ENCODE measurements around the gene TBC1D3G. TPM values are rescaled to one million over a fixed set of nuclear protein-coding genes. Genes with fewer than 3 reads are reported as not detected.
"Not testable (repeated sequence)": the region's sequence is repeated elsewhere in the genome, so short reads cannot be mapped to it uniquely, and the experiment has no call there.

The TBC1D3G gene
- not detected for total RNA-seq
- long read RNA-seq, partial matches to known transcripts = 0 of 1 reads
- long read RNA-seq, other reads (novel, unspliced or antisense) = 1 of 1 reads

DNA sequence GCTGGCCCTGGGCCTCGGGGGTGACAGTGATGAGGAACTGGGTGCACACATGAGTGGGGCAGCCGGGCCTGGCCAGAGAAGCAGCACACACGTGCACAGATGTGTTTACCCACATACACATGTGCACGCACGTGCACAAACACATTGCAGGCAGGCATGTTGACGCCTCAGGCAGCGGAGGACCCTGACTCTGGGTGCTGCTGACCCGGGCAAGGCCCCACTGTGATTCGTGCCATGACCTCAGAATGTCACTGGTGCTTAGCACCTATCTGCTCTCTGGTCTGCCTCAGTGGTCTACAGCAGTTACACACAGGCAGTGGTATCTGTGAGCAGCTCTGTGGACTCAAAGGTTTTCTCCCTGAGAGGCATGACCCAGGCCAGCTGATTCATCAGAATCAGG is at the start of gene TBC1D3G:
TSS of gene TBC1D3G (plus strand) at position 301 of the 400 bp plus-strand sequence. CDS start 1,528 bp downstream, outside the sequence.
- DNase-seq = not testable (repeated sequence)

DNA sequence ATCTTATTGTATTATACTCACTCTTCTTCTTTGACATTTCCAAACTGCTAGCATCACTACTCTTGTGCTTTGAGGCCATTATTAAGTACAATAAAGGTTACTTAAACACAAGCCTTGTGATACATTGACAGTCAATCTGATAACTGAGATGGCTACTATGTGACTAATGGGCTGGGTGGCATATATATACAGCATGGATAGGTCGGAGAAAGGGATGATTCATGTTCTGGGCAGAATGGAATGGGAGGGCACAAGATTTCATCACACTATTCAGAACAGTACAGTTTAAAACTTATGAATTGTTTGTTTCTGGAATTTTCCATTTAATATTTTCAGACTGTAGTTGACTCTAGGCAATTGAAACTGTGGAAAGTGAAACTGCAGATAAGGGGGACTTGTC is 40.4 kb upstream of the TBC1D3G start:
- H3K27ac ChIP-seq (replicated peaks); intact Hi-C loops (cut with micrococcal nuclease); H3K9me3 ChIP-seq (replicated peaks); H3K36me3 ChIP-seq; H3K4me1 ChIP-seq; H3K27me3 ChIP-seq (ENCODE audit: low read depth); H3K4me3 ChIP-seq; DNase-seq: not testable (repeated sequence)

More for the DNA sequence above, at the start of gene TBC1D3G:
- H3K27me3 ChIP-seq (ENCODE audit: low read depth); H3K9me3 ChIP-seq (replicated peaks); H3K4me1 ChIP-seq; H3K36me3 ChIP-seq; H3K4me3 ChIP-seq; H3K27ac ChIP-seq (replicated peaks); intact Hi-C loops (cut with micrococcal nuclease): not testable (repeated sequence)

DNA sequence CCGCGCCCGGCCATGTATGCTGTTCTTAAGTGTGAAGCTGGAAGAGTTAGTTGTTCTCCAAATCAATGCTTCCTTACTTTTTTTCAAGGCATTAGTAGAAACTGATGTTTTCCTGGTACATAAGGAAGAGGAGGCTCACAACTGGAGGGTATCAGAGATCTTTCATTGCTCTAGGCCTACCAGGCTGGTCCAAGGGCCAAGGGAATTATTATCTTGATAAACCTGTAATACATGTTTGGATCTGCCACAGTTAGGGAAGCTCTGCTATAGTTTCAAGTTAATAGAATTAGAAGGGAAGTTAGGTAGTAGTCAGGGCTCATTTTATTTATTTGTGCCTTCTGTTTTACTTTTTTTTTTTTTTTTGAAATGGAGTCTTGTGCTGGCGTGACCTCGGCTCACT is 39.5 kb upstream of the TBC1D3G start:
- DNase-seq; intact Hi-C loops (cut with micrococcal nuclease); H3K9me3 ChIP-seq (replicated peaks); H3K27ac ChIP-seq (replicated peaks); H3K27me3 ChIP-seq (ENCODE audit: low read depth); H3K4me3 ChIP-seq; H3K4me1 ChIP-seq; H3K36me3 ChIP-seq: not testable (repeated sequence)

DNA sequence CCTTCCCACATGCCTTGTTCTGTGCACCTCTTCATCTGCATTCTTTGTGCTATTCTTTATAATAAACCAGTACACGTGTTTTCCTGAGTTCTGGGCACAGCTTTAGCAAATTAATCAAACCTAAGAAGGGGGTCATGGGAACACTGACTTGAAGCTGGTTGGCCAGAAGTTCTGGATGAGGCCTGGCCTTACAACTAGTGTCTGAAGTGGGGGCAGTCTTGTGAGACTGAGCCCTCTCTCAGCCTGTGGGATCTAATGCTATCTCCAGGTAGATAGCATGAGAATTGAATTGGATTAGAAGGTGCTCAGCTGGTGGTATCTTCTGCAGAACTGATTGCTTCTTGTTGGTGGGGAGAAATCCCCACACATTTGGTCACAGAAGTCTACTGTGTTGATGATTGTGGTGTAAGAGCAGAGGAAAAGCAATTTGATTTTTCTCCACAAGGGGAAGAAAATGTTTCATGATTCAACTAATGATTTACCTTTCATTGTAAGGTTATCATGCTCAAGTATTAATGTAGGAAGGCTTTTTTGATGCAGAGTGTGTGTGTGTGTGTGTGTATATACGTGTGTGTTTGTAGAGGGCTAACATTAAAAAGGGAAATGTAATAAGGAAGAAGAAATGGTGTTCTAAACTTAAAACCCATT is 33.6 kb upstream of the TBC1D3G start:
- H3K27me3 ChIP-seq (ENCODE audit: low read depth); H3K4me1 ChIP-seq; H3K9me3 ChIP-seq (replicated peaks); H3K36me3 ChIP-seq; H3K4me3 ChIP-seq; H3K27ac ChIP-seq (replicated peaks); DNase-seq; intact Hi-C loops (cut with micrococcal nuclease): not testable (repeated sequence)

DNA sequence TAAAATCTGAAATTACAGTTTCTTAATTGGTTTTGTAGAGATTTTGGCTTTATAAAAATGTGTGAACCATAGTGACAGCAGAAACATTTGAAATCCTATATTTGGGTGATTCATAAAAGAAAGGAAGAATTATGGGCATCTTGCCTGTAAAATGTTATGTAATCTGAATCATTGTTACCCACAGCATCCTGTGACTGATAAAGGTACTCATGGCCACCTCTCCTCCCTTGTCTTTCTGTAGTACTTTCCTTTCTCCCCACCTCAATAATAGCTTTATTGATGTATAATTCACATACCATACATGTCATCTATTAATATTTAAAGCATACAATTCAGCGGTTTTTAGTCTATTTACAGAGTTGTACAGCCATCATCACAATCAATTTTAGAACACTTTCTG is 28.5 kb upstream of the TBC1D3G start:
- not testable (repeated sequence) for H3K9me3 ChIP-seq (replicated peaks); DNase-seq; H3K4me1 ChIP-seq

DNA sequence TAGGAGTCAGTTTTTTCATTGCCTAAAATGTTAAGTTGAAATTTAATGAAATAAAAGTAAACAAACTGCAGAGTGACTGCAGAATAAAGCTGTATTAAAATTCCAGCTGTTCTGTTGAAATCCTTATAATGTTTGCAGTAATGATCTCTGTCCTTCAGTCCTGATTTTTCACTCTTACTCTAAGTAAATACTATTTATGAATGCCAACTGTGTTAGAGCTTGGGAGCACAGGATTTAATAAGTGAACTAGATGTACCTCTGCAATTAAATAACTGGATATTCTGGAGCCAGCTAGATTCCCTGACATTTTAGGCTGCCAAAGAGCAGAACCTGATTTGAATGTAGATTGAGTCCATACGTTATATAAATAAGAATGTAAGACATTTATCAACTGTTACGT is 7.9 kb upstream of the TBC1D3G start:
- intact Hi-C loops (cut with micrococcal nuclease); H3K9me3 ChIP-seq (replicated peaks); H3K27me3 ChIP-seq (ENCODE audit: low read depth); DNase-seq; H3K36me3 ChIP-seq; H3K4me3 ChIP-seq; H3K27ac ChIP-seq (replicated peaks); H3K4me1 ChIP-seq: not testable (repeated sequence)

More for the DNA sequence above, 28.5 kb upstream of the TBC1D3G start:
- H3K27ac ChIP-seq (replicated peaks); H3K4me3 ChIP-seq; H3K36me3 ChIP-seq; intact Hi-C loops (cut with micrococcal nuclease); H3K27me3 ChIP-seq (ENCODE audit: low read depth): not testable (repeated sequence)

DNA sequence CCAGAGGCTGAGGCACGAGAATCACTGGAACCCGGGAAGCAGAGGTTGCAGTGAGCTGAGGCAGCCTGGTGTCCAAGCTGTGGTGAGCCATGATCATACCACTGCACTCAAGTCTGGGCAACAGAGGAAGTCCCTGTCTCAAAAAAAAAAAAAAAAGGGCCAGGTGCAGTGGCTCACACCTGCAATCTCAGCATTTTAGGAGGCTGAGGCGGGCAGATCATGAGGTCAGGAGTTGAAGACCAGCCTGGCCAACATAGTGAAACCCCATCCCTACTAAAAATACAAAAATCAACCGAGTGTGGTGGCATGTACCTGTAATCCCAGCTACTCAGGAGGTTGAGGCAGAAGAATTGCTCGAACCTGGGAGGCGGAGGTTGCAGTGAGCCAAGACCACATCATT is 38.8 kb downstream of the TBC1D3G start:
- DNase-seq; H3K9me3 ChIP-seq (replicated peaks); intact Hi-C loops (cut with micrococcal nuclease); H3K36me3 ChIP-seq; H3K4me3 ChIP-seq; H3K4me1 ChIP-seq; H3K27me3 ChIP-seq (ENCODE audit: low read depth); H3K27ac ChIP-seq (replicated peaks): not testable (repeated sequence)

DNA sequence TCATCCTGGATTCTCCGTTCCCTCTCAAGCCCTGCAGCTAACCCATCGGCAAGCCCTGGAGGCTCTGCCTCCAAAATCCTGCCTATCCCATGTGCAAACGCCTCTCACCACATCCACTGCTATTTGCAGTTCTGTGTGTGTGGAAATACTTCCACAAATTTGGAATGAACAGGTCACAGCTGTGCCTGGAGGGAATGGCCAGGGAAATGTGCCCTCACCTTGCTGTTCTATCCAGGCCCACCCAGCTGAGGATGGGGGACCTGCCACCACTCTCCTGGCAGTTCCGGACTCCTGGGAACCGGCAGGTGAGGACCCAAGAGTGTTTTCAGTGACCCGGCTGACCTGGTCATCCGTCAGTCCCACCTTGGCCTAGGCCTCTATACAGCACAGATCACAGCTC is 52.3 kb downstream of the TBC1D3G start:
- H3K27ac ChIP-seq (replicated peaks); H3K4me3 ChIP-seq; intact Hi-C loops (cut with micrococcal nuclease); H3K9me3 ChIP-seq (replicated peaks); H3K36me3 ChIP-seq; H3K27me3 ChIP-seq (ENCODE audit: low read depth); H3K4me1 ChIP-seq: not testable (repeated sequence)
- peak; percentile 5 for DNase-seq

Other genes with a start within 250 kb of the TBC1D3G start
- not detected for gene CCL3, start 233.7 kb upstream of the TBC1D3G start, total RNA-seq
- 0.91 TPM for gene CCL4, start 220.1 kb upstream of the TBC1D3G start, total RNA-seq
- gene TBC1D3B, start 147.2 kb upstream of the TBC1D3G start, total RNA-seq = 3.4 TPM
- gene CCL3L1, start 127.1 kb upstream of the TBC1D3G start, total RNA-seq = not detected
- not detected for gene CCL4L2, start 112.8 kb upstream of the TBC1D3G start, total RNA-seq
- not detected for gene TBC1D3I, start 59.3 kb upstream of the TBC1D3G start, total RNA-seq
- not detected for gene TBC1D3H, start 64.6 kb downstream of the TBC1D3G start, total RNA-seq
- 22.9 TPM for gene ZNHIT3, start 162.8 kb downstream of the TBC1D3G start, total RNA-seq
- 11.8 TPM for gene MYO19, start 211.0 kb downstream of the TBC1D3G start, total RNA-seq
- 3.3 TPM for gene PIGW, start 211.1 kb downstream of the TBC1D3G start, total RNA-seq
- gene GGNBP2, start 221.0 kb downstream of the TBC1D3G start, total RNA-seq = 41.7 TPM